ACHN (cell line): ENCODE measurements around the gene TMEM14B.
"Not testable (repeated sequence)": the region's sequence is repeated elsewhere in the genome, so short reads cannot be mapped to it uniquely, and the experiment has no call there.

ENCODE experiments used
- DNase-seq: peaks from one replicate; pipeline ENCODE4 v3.0.0-alpha.2; 2015
- in situ Hi-C: cut with HindIII; loops from 2 replicates; pipeline ENCODE4 v1.10.0; 2017; ENCODE audit warnings: low sequenced_read_pairs, low pct_ligation_motif_present, low pct_unique_long_range_greater_than_20kb

TMEM14B gene

GRCh38 chr6:10742251-10742650 is 5.4 kb upstream of the TMEM14B start:
- no peak for DNase-seq
- in situ Hi-C loops = no loop called here

GRCh38 chr6:10743515-10743914 is 4.1 kb upstream of the TMEM14B start:
- in situ Hi-C loops = no loop called here
- no peak for DNase-seq

GRCh38 chr6:10745116-10745515 is 2.5 kb upstream of the TMEM14B start:
- in situ Hi-C loops = no loop called here
- DNase-seq = no peak

GRCh38 chr6:10746915-10747250 is 722 bp upstream of the TMEM14B start:
- no peak for DNase-seq
- in situ Hi-C loops = no loop called here

GRCh38 chr6:10749734-10750133 is 2.1 kb downstream of the TMEM14B start:
- in situ Hi-C loops = no loop called here
- no peak for DNase-seq

GRCh38 chr6:10750568-10750967 is 3.0 kb downstream of the TMEM14B start:
- in situ Hi-C loops, DNase-seq: not testable (repeated sequence)

- DNase-seq, in situ Hi-C loops: not testable (repeated sequence)
Measured at GRCh38 chr6:10751757-10752156, 4.2 kb downstream of the TMEM14B start.

GRCh38 chr6:10756085-10756484 is 8.5 kb downstream of the TMEM14B start:
- DNase-seq = no peak
- in situ Hi-C loops = no loop called here

GRCh38 chr6:10759312-10759839 is 11.8 kb downstream of the TMEM14B start:
- in situ Hi-C loops = no loop called here
- DNase-seq = peak; percentile 95

- in situ Hi-C loops = no loop called here
- DNase-seq = peak; percentile 89
Measured at GRCh38 chr6:10759884-10760329, 12.3 kb downstream of the TMEM14B start.

- no peak for DNase-seq
- in situ Hi-C loops = no loop called here
Measured at GRCh38 chr6:10763006-10763405, 15.4 kb downstream of the TMEM14B start.

- no peak for DNase-seq
- in situ Hi-C loops = no loop called here
Measured at GRCh38 chr6:10769419-10769818, 21.8 kb downstream of the TMEM14B start.

- in situ Hi-C loops = no loop called here
- no peak for DNase-seq
Measured at GRCh38 chr6:10771371-10771894, 23.8 kb downstream of the TMEM14B start.

- in situ Hi-C loops = no loop called here
Measured at GRCh38 chr6:10778230-10778629, 30.6 kb downstream of the TMEM14B start.

GRCh38 chr6:10779076-10779475 is 31.5 kb downstream of the TMEM14B start:
- DNase-seq = no peak
- in situ Hi-C loops = no loop called here

More at GRCh38 chr6:10778230-10778629, 30.6 kb downstream of the TMEM14B start:
- DNase-seq = no peak

GRCh38 chr6:10791673-10792072 is 44.1 kb downstream of the TMEM14B start:
- no peak for DNase-seq
- in situ Hi-C loops = no loop called here

GRCh38 chr6:10792101-10792500 is 44.5 kb downstream of the TMEM14B start:
- in situ Hi-C loops = no loop called here
- no peak for DNase-seq

GRCh38 chr6:10793035-10793434 is 45.4 kb downstream of the TMEM14B start:
- in situ Hi-C loops = no loop called here
- DNase-seq = no peak

GRCh38 chr6:10793695-10794094 is 46.1 kb downstream of the TMEM14B start:
- DNase-seq = no peak
- in situ Hi-C loops = no loop called here

GRCh38 chr6:10794239-10794638 is 46.6 kb downstream of the TMEM14B start:
- no peak for DNase-seq
- in situ Hi-C loops = no loop called here

GRCh38 chr6:10800810-10801209 is 53.2 kb downstream of the TMEM14B start:
- in situ Hi-C loops = no loop called here
- DNase-seq = no peak
